A673 (cell line): ENCODE data around the gene ARMC12. TPM values are rescaled to one million over a fixed set of nuclear protein-coding genes. Genes with fewer than 3 reads are reported as not detected.

Experiments used
- BruUV-seq: library from RNA; stranded (reverse); fragments of 400-500 nt; replicated peaks from 2 replicates; lab custom pipeline; 2021; lab: Mats Ljungman, UMichigan
- CTCF ChIA-PET: fragments of 300-600 bp; sonication (Branson Sonifier 250); formaldehyde crosslinking; loops from one replicate; lab custom pipeline; 2022; ENCODE audit warnings: antibody characterized with exemption; lab: Charles Lee
- POLR2A ChIA-PET: fragments of 300-600 bp; sonication (Branson Sonifier 250); formaldehyde crosslinking; loops from one replicate; lab custom pipeline; 2022; ENCODE audit warnings: antibody characterized with exemption; ENCODE audit not compliant: low non-redundant PET; lab: Charles Lee
- DNase-seq: peaks from one replicate; pipeline ENCODE4 v3.0.0-alpha.2; 2015; ENCODE audit warnings: low spot score
- H3K27ac ChIP-seq: fragments of 200-600 bp; sonication (generic); 2 replicates; pipeline ENCODE4 v1.5.1; 2016; ENCODE audit warnings: mixed run types, low read depth, mild to moderate bottlenecking, mixed read lengths, antibody characterized with exemption, low read length; ENCODE audit not compliant: poor library complexity, severe bottlenecking
- H3K27me3 ChIP-seq: fragments of 200-600 bp; sonication (generic); replicated peaks from 2 replicates; pipeline ENCODE4 v1.6.1; 2017; ENCODE audit warnings: mixed run types, low read depth, mild to moderate bottlenecking, mixed read lengths, antibody characterized with exemption, low read length; ENCODE audit not compliant: insufficient read depth, poor library complexity
- H3K36me3 ChIP-seq: fragments of 200-600 bp; sonication (generic); 2 replicates; pipeline ENCODE4 v1.6.1; 2016; ENCODE audit warnings: mixed run types, mild to moderate bottlenecking, mixed read lengths, antibody characterized with exemption, low read length; ENCODE audit not compliant: insufficient read depth, poor library complexity, severe bottlenecking
- H3K4me1 ChIP-seq: fragments of 200-600 bp; sonication (generic); 2 replicates; pipeline ENCODE4 v1.6.1; 2017; ENCODE audit warnings: mixed run types, mild to moderate bottlenecking, mixed read lengths, antibody characterized with exemption, low read length; ENCODE audit not compliant: insufficient read depth, poor library complexity, severe bottlenecking
- H3K4me3 ChIP-seq: fragments of 200-600 bp; sonication (generic); 2 replicates; pipeline ENCODE4 v1.5.1; 2016; ENCODE audit warnings: low read depth, mixed run types, mild to moderate bottlenecking, mixed read lengths, low read length; ENCODE audit not compliant: poor library complexity, severe bottlenecking
- H3K9me3 ChIP-seq: fragments of 200-600 bp; sonication (generic); 2 replicates; pipeline ENCODE4 v1.6.1; 2016; ENCODE audit warnings: mixed run types, low read depth, mild to moderate bottlenecking, mixed read lengths, antibody characterized with exemption, low read length; ENCODE audit not compliant: poor library complexity, severe bottlenecking
- EZH2 ChIP-seq: fragments of 200-600 bp; sonication (generic); IDR thresholded peaks from 2 replicates; pipeline ENCODE4 v1.6.1; 2017; ENCODE audit warnings: borderline replicate concordance, low read depth, mild to moderate bottlenecking, mixed read lengths, antibody characterized with exemption, low read length; ENCODE audit not compliant: poor library complexity, severe bottlenecking
- intact Hi-C: fragments of 100-400 bp; cut with micrococcal nuclease; formaldehyde crosslinking; loops from one replicate; pipeline ENCODE4 v1.10.0; 2022; ENCODE audit not compliant: unreplicated experiment
- total RNA-seq: library from RNA; stranded (reverse); gene quantifications from 2 replicates; pipeline ENCODE4 v1.2.3, GENCODE V29; 2021
- TF ChIP-seq, protein P1 (sequence below): fragments of 300-800, 200-600 bp; sonication (generic); conservative IDR thresholded peaks from 2 replicates; pipeline ENCODE4 v1.5.1; 2017; ENCODE audit warnings: low read depth, mild to moderate bottlenecking, antibody characterized with exemption, low read length, moderate library complexity, mixed read lengths

The ARMC12 gene
- total RNA-seq, 1 experiment from 2014 or later, result 1.0 TPM

GRCh38 chr6:35755278-35755924 is 18.6 kb downstream of the ARMC12 start:
- no TSS peak for BruUV-seq
- CTCF ChIA-PET, result interaction anchor here (0.6 to 1.5 kb wide), 2 partner anchors 18 to 164 kb away, joined by 3 to 5 read pairs; partner anchors contain the start of gene ARMC12
- Histone ChIP-seq H3K9me3 (no peaks in the 10 kb centered on the region), H3K36me3 (no peaks in the 10 kb centered on the region), H3K27me3 (no peaks in the 10 kb centered on the region), H3K4me1 (no peaks in the 10 kb centered on the region), H3K27ac (no peak overlapping the region), H3K4me3 (no peak overlapping the region)
- POLR2A ChIA-PET, result no interaction called here
- intact Hi-C loops, result no loop called here
- DNase-seq, result peak; percentile 44
- no peak for TF ChIP-seq EZH2
- TF ChIP-seq, protein P1, sequence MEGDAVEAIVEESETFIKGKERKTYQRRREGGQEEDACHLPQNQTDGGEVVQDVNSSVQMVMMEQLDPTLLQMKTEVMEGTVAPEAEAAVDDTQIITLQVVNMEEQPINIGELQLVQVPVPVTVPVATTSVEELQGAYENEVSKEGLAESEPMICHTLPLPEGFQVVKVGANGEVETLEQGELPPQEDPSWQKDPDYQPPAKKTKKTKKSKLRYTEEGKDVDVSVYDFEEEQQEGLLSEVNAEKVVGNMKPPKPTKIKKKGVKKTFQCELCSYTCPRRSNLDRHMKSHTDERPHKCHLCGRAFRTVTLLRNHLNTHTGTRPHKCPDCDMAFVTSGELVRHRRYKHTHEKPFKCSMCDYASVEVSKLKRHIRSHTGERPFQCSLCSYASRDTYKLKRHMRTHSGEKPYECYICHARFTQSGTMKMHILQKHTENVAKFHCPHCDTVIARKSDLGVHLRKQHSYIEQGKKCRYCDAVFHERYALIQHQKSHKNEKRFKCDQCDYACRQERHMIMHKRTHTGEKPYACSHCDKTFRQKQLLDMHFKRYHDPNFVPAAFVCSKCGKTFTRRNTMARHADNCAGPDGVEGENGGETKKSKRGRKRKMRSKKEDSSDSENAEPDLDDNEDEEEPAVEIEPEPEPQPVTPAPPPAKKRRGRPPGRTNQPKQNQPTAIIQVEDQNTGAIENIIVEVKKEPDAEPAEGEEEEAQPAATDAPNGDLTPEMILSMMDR, result no peak

GRCh38 chr6:35757456-35758123 is 20.8 kb downstream of the ARMC12 start:
- peak; percentile 68 for DNase-seq
- intact Hi-C loops, result no loop called here
- Histone ChIP-seq H3K36me3 (no peaks in the 10 kb centered on the region), H3K4me1 (no peaks in the 10 kb centered on the region), H3K9me3 (no peaks in the 10 kb centered on the region), H3K4me3 (no peak overlapping the region), H3K27me3 (no peaks in the 10 kb centered on the region), H3K27ac (no peak overlapping the region)
- TF ChIP-seq EZH2, result no peak
- TF ChIP-seq, protein P1, result peak; percentile 61
- BruUV-seq, result no TSS peak
- POLR2A ChIA-PET, result no interaction called here
- CTCF ChIA-PET, result interaction anchor here (0.6 to 1.4 kb wide), 4 partner anchors 18 to 456 kb away, joined by 3 to 6 read pairs (median 4); no protein-coding TSS in a partner anchor

DNA sequence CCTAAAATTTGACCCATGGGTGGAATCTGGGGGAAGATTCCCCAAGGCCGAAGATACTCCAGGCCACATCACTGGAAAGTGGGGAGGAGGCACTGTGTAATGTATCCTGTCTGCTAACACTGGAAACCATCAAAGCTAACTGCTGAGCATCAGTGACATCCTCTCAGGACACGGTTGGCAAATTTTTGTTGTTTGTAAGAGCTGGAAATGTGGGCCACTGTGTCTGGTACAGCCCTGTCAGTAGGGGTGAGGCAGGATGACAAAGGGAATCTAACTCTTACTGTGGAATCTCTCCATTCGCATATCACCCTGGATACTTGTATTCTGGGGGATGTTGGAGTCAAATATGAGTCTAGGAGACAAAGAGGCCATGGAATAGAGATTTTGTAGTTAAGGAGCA is 22.6 kb downstream of the ARMC12 start:
- ChIA-PET POLR2A (no interaction called here), CTCF (no interaction called here)

More for the DNA sequence above, 22.6 kb downstream of the ARMC12 start:
- Histone ChIP-seq H3K27ac (no peak overlapping the region), H3K9me3 (no peaks in the 10 kb centered on the region), H3K4me3 (no peak overlapping the region), H3K36me3 (no peaks in the 10 kb centered on the region), H3K4me1 (no peaks in the 10 kb centered on the region), H3K27me3 (peaks cover 17% of the 10 kb centered on the region)
- intact Hi-C loops, result no loop called here
- DNase-seq, result no peak
- BruUV-seq, result no TSS peak
- TF ChIP-seq, protein P1, result no peak
- no peak for TF ChIP-seq EZH2
